GOT3 (cell line): ENCODE measurements around the gene SINHCAF.
"Not testable (repeated sequence)": the region's sequence is repeated elsewhere in the genome, so short reads cannot be mapped to it uniquely, and the experiment has no call there.

Experiments
- DNase-seq: peaks from one replicate; lab custom pipeline; 2025; ENCODE audit warnings: mixed read lengths; lab: John Stamatoyannopoulos, UW

Gene SINHCAF

GRCh38 chr12:31263661-31264060 lies 62.3 kb downstream of the SINHCAF start:
- no peak for DNase-seq

- no peak for DNase-seq
These were observed 64.2 kb downstream of the SINHCAF start for GRCh38 chr12:31261744-31262143.

- DNase-seq: no peak
These were observed 65.1 kb downstream of the SINHCAF start for GRCh38 chr12:31260840-31261239.

GRCh38 chr12:31259136-31259886 lies 66.6 kb downstream of the SINHCAF start:
- DNase-seq: no peak

- no peak for DNase-seq
These were observed 68.2 kb downstream of the SINHCAF start for GRCh38 chr12:31257784-31258183.

GRCh38 chr12:31251707-31252611 lies 74.0 kb downstream of the SINHCAF start:
- DNase-seq: not testable (repeated sequence)

GRCh38 chr12:31250179-31250578 lies 75.8 kb downstream of the SINHCAF start:
- no peak for DNase-seq

GRCh38 chr12:31249356-31249755 lies 76.6 kb downstream of the SINHCAF start:
- DNase-seq: no peak

- no peak for DNase-seq
These were observed 77.1 kb downstream of the SINHCAF start for GRCh38 chr12:31248815-31249214.

GRCh38 chr12:31248337-31248736 lies 77.6 kb downstream of the SINHCAF start:
- DNase-seq: no peak

- no peak for DNase-seq
These were observed 79.5 kb downstream of the SINHCAF start for GRCh38 chr12:31246470-31246850.

GRCh38 chr12:31245822-31246469 lies 80.0 kb downstream of the SINHCAF start:
- no peak for DNase-seq

- DNase-seq: not testable (repeated sequence)
These were observed 83.5 kb downstream of the SINHCAF start for GRCh38 chr12:31242418-31242817.

- DNase-seq: no peak
These were observed 87.1 kb downstream of the SINHCAF start for GRCh38 chr12:31238764-31239387.

GRCh38 chr12:31238333-31238732 lies 87.6 kb downstream of the SINHCAF start:
- DNase-seq: not testable (repeated sequence)

GRCh38 chr12:31236998-31237637 lies 88.8 kb downstream of the SINHCAF start:
- no peak for DNase-seq

GRCh38 chr12:31235868-31236395 lies 90.0 kb downstream of the SINHCAF start:
- no peak for DNase-seq

GRCh38 chr12:31234955-31235867 lies 90.7 kb downstream of the SINHCAF start:
- no peak for DNase-seq

GRCh38 chr12:31234053-31234840 lies 91.7 kb downstream of the SINHCAF start:
- no peak for DNase-seq
